Measurements from ENCODE around the gene TRIM27.
"Not testable (repeated sequence)": the region's sequence is repeated elsewhere in the genome, so short reads cannot be mapped to it uniquely, and the experiment has no call there.

Gene TRIM27

GRCh38 chr6:28941684-28942448 is 18.1 kb upstream of the TRIM27 start:
- no peak for DNase-seq

GRCh38 chr6:28940858-28941683 is 17.3 kb upstream of the TRIM27 start:
- peak; percentile 78 for DNase-seq

GRCh38 chr6:28940294-28940857 is 16.6 kb upstream of the TRIM27 start:
- no peak for DNase-seq

GRCh38 chr6:28933069-28933468 is 9.3 kb upstream of the TRIM27 start:
- DNase-seq, result no peak

GRCh38 chr6:28929887-28930620 is 6.3 kb upstream of the TRIM27 start:
- no peak for DNase-seq

- not testable (repeated sequence) for DNase-seq
These were observed 5.6 kb upstream of the TRIM27 start for GRCh38 chr6:28929339-28929738.

GRCh38 chr6:28927846-28928245 is 4.1 kb upstream of the TRIM27 start:
- DNase-seq, result no peak

- DNase-seq, result no peak
These were observed 916 bp downstream of the TRIM27 start for GRCh38 chr6:28922821-28923317.

DNA sequence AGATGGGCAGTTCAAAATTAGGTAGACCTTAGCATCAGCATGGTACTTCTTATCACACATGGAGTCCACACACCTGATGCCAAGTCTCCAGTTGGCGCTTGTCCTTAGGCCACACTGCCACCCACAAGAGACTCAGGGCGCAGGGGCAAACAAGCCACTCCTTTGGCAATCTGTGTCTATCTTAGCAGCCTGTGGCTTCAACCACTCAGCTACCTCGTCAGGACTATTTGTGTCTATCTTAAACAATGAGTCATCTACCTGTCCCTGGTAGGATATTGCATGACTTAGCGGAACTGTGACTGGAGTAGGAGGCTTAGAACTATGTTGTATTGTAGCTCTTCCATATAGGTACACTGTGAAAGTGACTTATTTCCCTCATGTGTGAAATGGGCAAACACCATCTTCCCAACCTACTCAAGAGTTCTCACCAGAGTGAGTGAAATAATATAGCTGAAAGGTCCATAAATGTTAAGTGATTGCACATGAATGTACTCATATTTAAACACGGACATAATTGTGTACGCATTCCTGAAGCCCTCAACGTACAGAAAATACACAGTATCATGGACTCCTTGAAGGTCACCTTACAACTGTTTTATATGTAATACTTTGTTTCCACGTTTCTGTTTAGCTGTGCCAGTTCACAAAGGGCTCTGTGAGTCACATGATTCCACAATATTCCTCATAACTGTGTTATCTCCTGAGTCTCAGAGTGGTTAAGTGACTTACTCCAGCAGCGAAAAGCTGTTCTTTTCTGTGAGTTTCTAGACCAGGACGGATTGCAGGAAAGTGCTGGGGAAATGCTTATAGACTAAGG is 1.6 kb downstream of the TRIM27 start:
- no peak for DNase-seq

GRCh38 chr6:28920281-28920680 is 3.5 kb downstream of the TRIM27 start:
- DNase-seq, result no peak

- no peak for DNase-seq
These were observed 8.8 kb downstream of the TRIM27 start for GRCh38 chr6:28914941-28915340.

GRCh38 chr6:28910901-28911690 is 12.7 kb downstream of the TRIM27 start:
- DNase-seq, result no peak

DNA sequence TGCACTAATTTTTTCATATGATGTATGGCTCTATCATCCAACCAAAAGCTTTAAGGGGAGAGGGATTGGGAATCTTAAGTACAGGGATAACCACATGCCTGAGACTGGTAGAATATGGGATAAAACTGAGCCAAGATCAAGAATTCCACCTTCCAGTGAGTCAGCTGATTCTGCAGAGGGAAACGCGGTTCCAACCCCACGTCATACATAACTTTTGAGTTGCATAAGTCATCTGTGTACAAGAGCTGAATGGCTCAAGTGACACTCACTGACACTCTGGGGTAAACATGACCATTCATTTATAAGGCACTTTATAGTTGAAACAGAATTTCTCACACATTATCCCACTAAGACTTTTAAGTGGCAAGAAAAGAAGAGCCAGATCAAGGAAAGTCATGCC is 16.4 kb downstream of the TRIM27 start:
- no peak for DNase-seq

GRCh38 chr6:28906669-28907068 is 17.1 kb downstream of the TRIM27 start:
- no peak for DNase-seq

DNA sequence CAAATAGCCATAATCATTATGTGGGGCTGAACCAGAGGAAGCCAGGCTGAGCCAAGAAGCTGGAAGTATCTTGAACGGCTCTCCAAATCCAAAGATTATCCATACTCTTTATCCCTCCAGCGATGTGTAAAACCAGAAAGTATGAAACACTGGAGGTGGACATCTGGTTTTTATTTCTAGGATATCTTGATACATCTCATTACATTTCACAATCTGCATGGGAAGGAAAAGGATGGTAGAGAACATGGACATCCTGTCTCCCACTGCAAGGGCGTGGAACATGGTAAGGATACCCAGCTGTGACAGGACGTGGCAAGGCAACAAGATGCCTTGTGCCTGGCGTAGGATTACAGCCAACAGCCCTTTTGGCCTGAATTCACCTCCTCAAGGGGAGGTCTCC is 20.1 kb downstream of the TRIM27 start:
- no peak for DNase-seq

- no peak for DNase-seq
These were observed 22.0 kb downstream of the TRIM27 start for GRCh38 chr6:28901831-28902230.

- no peak for DNase-seq
These were observed 23.1 kb downstream of the TRIM27 start for GRCh38 chr6:28900577-28901256.

DNA sequence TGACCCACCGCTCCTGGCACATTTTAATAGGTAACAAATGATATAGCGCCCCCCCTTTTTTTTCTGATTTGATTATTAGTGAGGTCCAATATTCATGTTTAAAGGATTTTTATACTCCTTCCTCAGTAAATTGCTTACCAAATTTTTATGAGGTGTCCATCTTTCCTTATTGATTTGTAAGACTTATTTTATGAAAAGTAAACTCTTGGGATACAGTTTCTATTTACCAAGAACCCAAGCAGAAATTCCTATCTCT is 25.1 kb downstream of the TRIM27 start:
- DNase-seq, result no peak

DNA sequence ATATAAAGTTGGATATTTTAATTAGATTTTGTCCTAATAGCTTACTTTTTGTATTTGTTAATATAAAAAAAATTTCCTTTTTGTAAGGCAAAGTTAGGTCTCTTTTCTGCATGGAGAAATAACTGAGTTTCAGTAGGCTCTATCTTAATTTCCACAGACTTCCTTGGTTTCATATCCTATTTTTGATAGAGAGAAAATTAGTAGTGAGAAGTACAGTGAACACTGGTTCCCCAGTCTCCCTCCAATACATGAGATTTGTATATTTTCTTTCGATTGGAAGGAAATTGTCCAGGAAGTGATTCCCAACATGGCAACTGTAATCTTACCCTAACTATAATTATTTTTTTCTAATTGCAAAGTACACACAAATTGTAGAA is 26.4 kb downstream of the TRIM27 start:
- no peak for DNase-seq

DNA sequence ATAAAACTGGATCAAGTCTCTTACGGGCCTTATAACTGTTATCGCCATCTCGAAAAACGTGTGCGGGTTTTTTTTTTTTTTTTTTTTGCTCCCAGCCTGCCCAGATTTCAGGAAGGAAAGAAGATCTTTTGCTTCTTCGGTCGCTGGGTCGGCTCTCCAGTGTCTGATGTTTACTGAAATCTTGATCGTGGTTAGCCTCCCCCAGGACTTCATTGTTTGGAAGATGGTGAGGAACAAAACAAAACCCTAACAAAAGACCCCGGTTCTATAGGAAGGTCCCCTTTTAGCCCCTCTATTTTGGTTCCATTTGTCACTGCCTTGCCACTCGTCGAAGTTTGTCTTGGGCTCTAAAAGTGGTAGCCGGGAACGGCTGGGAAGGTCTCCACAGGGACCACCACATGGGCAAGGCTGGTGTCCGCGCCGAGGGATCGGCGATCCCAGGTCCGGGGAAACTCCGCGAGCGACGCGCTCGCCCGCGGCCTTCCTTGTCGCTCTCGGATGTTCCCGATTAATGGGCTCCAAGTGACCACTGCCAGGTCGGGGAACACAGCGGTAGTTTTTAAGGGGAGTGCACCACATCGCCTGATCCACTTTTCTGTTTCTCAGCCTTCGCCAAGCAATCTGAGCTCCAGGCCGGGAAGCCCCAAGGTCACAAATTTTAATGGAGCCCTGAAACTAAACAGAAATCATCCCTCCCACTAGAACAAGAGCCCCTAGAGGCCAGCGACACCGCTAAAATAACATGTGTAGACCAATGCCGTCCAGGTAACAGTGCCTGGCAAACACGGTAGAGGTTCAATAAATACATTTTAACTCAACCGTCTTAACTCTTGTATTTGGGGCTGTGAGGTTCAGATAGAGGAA is 27.0 kb downstream of the TRIM27 start:
- DNase-seq, result no peak

All from NCI-H1436 treated with DMSO at 0.1 percent for 48 hours (cell line).